Breast epithelium (tissue), 4 donors: ENCODE results near the gene ROBO2. TPM values are rescaled to one million over a fixed set of nuclear protein-coding genes. Genes with fewer than 3 reads are reported as not detected.

Experiments
- DNase-seq, 2 donors: peaks; one replicate each; pipeline ENCODE4 v3.0.0-alpha.2; 2019; ENCODE audit warnings: low spot score in 2 of 2
- H3K27ac ChIP-seq, 2 donors: fragments of 200-600 bp; sonication (generic) in 1 of 2; one replicate each; pipeline ENCODE4 v1.5.1; 2016 to 2019; ENCODE audit warnings: mild to moderate bottlenecking in 1 of 2
- H3K27me3 ChIP-seq, 2 donors: fragments of 200-600 bp; sonication (generic) in 1 of 2; one replicate each; pipeline versions ENCODE4 v1.5.1 to v1.6.0; 2017 to 2019; ENCODE audit warnings: control low read depth in 1 of 2, mild to moderate bottlenecking in 1 of 2
- H3K36me3 ChIP-seq: fragments of 200-600 bp; one replicate; pipeline ENCODE4 v1.5.1; 2019
- H3K4me1 ChIP-seq, 2 donors: fragments of 200-600 bp; sonication (generic); one replicate each; pipeline ENCODE4 v1.5.1; 2016 to 2019; ENCODE audit warnings: control low read depth in 1 of 2
- H3K4me3 ChIP-seq, 3 donors: fragments of 200-600 bp; sonication (generic); 1 replicate in 2 of 3; 2 replicates in 1 of 3; pipeline ENCODE4 v1.5.1; 2016 to 2019; ENCODE audit warnings: mild to moderate bottlenecking in 3 of 3, moderate library complexity in 2 of 3
- H3K9me3 ChIP-seq, 2 donors: fragments of 200-600 bp; sonication (generic) in 1 of 2; one replicate each; pipeline ENCODE4 v1.5.1; 2016 to 2019; ENCODE audit warnings: control low read depth in 1 of 2
- CTCF ChIP-seq, 3 donors: fragments of 450-650 bp; IDR thresholded peaks; one replicate each; pipeline ENCODE4 v1.5.1; 2016 to 2017; ENCODE audit warnings: antibody characterized with exemption in 3 of 3, mild to moderate bottlenecking in 3 of 3, moderate library complexity in 3 of 3
- POLR2A ChIP-seq: fragments of 450-650 bp; IDR thresholded peaks from one replicate; pipeline ENCODE4 v1.6.1; 2016; ENCODE audit warnings: antibody characterized with exemption, mild to moderate bottlenecking, moderate library complexity
- POLR2AphosphoS5 ChIP-seq, 3 donors: sonication (generic); formaldehyde crosslinking; IDR thresholded peaks; one replicate each; pipeline ENCODE4 v1.6.1; 2017; ENCODE audit warnings: antibody characterized with exemption in 3 of 3
- intact Hi-C: fragments of 100-400 bp; cut with DNase I; formaldehyde crosslinking; loops from one replicate; pipeline ENCODE4 v1.15.1; 2023; ENCODE audit warnings: low total_unique reads
- total RNA-seq, 3 donors: library from RNA; depleted of rRNA; stranded (reverse); fragments of >200 nt; gene quantifications; one replicate each; pipeline ENCODE4 v1.1.0, GENCODE V29; 2016

Gene ROBO2
- total RNA-seq, 3 donors from 2014 or later: 0.98 to 1.4 (median 1.3) TPM

DNA sequence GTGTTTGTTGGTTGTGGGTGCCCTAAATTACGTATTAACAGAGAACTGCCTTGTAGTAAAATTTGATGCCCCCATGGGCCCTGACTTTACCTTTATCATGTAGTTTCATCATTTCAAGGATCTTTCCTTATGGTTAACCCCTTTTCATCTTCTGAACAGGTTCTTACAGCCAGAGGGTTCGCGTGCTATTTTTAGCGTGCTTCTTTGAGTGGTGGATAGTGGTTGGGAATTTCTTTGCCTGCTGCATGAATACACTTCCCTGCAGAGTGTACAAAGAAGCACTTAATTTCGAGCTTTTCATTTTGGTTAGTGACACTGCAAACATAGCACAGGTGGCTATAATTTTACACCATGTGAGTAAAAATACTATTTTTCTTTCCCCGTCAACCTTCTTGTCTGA lies 231.8 kb downstream of the ROBO2 start:
- Histone ChIP-seq H3K36me3 (no peaks in the 10 kb centered on the region), H3K9me3 (no peaks in the 10 kb centered on the region), H3K27me3 (no peaks in the 10 kb centered on the region), H3K27ac (no peak overlapping the region), H3K4me1 (no peaks in the 10 kb centered on the region), H3K4me3 (no peak overlapping the region)
- intact Hi-C loops: no loop called here
- DNase-seq: no peak
- TF ChIP-seq POLR2AphosphoS5 (IDR thresholded peaks at IDR 0.05): no peak
- no peak for TF ChIP-seq POLR2A
- TF ChIP-seq CTCF (IDR thresholded peaks at IDR 0.05): no peak

GRCh38 chr3:77279276-77279675 lies 239.4 kb downstream of the ROBO2 start:
- Histone ChIP-seq H3K27me3 (no peaks in the 10 kb centered on the region), H3K27ac (no peak overlapping the region), H3K36me3 (no peaks in the 10 kb centered on the region), H3K4me3 (no peak overlapping the region), H3K9me3 (no peaks in the 10 kb centered on the region), H3K4me1 (no peaks in the 10 kb centered on the region)
- TF ChIP-seq CTCF (IDR thresholded peaks at IDR 0.05): no peak
- no peak for TF ChIP-seq POLR2A
- no peak for TF ChIP-seq POLR2AphosphoS5 (IDR thresholded peaks at IDR 0.05)
- no peak for DNase-seq
- intact Hi-C loops: no loop called here

DNA sequence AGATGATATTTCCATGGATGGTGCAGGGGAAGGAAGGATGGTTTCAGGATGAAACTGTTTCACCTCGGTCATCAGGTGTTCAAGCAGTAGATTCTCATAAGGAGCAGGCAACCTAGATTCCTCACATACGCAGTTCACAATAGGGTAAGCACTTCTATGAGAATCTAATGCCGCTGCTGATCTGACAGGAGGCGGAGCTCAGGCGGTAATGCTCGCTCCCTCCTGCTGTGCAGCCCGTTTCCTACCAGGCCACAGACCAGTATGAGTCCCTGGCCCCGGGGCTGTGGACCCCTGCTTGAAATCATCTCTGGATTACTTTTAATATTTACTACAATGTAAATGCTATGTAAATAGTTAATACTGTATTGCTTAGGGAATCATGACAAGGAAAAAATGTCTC lies 241.8 kb downstream of the ROBO2 start:
- intact Hi-C loops: no loop called here
- TF ChIP-seq CTCF (IDR thresholded peaks at IDR 0.05) (no peak), POLR2A (no peak), POLR2AphosphoS5 (IDR thresholded peaks at IDR 0.05) (no peak)
- H3K4me3 ChIP-seq: no peak overlapping the region
- H3K36me3 ChIP-seq: no peaks in the 10 kb centered on the region
- no peaks in the 10 kb centered on the region for H3K4me1 ChIP-seq
- no peak for DNase-seq
- H3K27me3 ChIP-seq: no peaks in the 10 kb centered on the region
- H3K27ac ChIP-seq: no peak overlapping the region
- no peaks in the 10 kb centered on the region for H3K9me3 ChIP-seq

- no peak for TF ChIP-seq POLR2AphosphoS5 (IDR thresholded peaks at IDR 0.05)
- TF ChIP-seq CTCF (IDR thresholded peaks at IDR 0.05): no peak
- no peak for TF ChIP-seq POLR2A
- intact Hi-C loops: no loop called here
- H3K36me3 ChIP-seq: no peaks in the 10 kb centered on the region
- no peak overlapping the region for H3K4me3 ChIP-seq
- H3K27me3 ChIP-seq: no peaks in the 10 kb centered on the region
- DNase-seq: no peak
- H3K4me1 ChIP-seq: no peaks in the 10 kb centered on the region
- no peaks in the 10 kb centered on the region for H3K9me3 ChIP-seq
- H3K27ac ChIP-seq: no peak overlapping the region
These were observed 243.2 kb downstream of the ROBO2 start for GRCh38 chr3:77283108-77283507.

GRCh38 chr3:77288348-77288747 lies 248.4 kb downstream of the ROBO2 start:
- Histone ChIP-seq H3K9me3 (no peaks in the 10 kb centered on the region), H3K27me3 (no peaks in the 10 kb centered on the region), H3K36me3 (no peaks in the 10 kb centered on the region), H3K27ac (no peak overlapping the region), H3K4me3 (no peak overlapping the region), H3K4me1 (no peaks in the 10 kb centered on the region)
- intact Hi-C loops: no loop called here
- TF ChIP-seq POLR2A: no peak
- no peak for TF ChIP-seq CTCF (IDR thresholded peaks at IDR 0.05)
- no peak for TF ChIP-seq POLR2AphosphoS5 (IDR thresholded peaks at IDR 0.05)
- DNase-seq: no peak
